ENCODE results near the gene TRIM8.

TRIM8 gene

DNA sequence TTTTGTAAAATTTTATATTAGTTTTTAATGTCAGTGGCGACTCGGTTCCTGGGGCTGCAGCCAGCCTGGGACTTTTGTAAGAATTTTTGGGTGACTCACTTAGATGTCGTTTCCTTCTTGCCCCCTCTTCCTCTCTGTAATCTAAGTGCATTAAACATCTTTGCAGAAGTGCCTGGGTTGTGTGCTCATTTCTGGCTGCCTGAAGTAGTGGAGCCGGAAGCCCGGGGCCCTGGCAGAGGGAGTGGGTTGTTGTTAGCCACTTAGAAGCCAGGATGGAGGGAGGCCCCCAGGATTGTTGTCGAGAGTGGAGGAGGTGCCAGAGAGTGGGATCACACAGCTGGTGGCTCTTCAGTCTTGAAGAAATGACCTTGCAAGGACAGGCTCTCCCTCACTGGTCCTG, 11.0 kb upstream of the TRIM8 start:
- DNase-seq (ENCODE audit: low spot score) = no peak

DNA sequence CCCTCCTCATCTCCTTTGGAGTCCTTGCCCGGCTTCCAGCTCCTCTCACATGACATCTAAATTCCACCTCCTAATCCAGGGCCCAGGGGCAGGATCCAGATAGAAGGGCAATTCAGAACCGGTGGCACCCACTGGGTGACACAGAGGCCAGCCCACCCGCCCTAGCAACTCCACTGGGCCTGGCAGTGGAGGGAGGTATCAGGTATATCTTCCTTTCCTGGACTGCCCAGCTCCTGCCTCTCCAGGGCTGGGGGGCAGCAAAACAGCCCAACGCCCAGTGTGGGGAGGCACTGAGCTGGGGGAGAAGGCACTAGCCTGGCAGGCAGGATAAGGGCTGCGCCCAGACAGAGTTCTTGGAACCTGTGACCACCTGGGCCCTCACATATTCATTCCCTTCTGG, 10.4 kb upstream of the TRIM8 start:
- DNase-seq (ENCODE audit: low spot score) = no peak

DNA sequence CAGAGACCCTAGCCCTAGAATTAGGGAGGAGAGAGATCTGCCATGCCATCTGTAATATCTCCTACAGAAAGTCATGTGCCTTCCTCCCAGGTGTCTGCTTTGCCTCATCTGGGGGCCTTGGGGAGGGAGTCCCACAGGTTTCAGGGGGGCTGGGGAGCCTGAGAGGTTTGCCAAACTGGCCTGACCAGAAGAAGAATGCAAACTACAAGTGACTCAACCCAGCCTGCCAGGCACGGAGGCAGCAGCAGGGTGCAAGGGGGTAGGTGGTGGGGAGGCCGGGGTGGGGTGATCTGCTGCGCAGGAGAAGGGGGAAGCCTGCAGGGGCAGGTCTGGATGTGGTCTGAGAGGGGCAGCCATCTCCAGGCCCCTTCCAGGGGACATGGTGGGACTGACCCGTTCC, 9.6 kb upstream of the TRIM8 start:
- DNase-seq (ENCODE audit: low spot score) = no peak

DNA sequence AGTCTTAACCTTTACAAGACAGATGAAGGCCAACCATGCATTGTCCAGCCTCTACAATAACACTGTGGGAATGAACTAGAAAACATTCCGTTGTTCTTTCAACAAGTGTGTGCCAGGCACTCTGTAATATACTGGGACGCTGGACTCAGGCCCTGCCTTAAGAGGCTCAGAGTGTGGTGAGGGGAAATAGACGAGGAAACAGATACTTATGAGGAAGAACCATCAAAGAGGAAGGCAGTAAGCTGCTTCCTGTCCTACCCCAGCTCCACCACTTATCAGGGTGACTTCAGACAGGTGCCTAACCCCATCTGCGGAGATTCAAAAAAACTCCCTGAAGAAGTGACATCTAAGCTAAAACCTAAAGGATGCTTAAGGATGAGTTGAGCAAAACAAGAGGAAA, 8.9 kb upstream of the TRIM8 start:
- no peak for DNase-seq (ENCODE audit: low spot score)

DNA sequence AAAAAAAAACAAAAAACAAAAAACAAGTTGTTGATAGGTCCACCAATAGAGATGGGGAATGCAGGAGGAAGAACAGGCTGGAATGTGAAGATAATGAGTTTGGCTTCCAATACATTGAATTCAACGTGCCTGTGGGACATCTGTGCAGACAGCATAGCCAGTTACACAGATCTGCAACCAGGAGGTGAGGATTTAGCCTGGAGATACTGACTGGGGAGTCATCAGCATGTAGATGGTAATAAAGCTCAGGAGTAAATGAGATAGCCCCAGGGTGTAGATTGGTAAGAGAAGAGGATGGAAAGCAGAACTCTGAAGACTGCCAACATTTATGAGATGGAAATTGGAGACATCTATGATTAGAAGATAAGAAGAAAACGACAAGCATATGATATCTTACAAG, 4.7 kb upstream of the TRIM8 start:
- DNase-seq (ENCODE audit: low spot score) = no peak

DNA sequence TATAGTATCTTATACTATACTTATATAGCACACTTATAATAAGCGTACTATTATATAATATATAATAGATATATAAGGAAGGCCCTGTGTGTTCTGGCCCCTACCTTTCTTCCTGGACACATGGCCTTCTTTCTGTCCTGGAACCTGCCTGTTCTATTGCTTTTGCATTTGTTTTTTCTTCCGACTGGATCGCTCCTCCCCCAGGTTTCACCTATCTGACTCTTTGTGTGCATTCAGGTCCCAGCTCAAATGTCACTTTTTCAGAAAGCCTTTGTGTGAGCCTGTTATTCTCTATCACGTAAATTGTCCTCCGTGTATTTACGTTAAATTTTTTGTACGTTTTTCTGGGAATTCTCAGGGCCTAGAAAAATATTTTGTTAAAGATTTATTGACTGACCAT, 2.9 kb upstream of the TRIM8 start:
- DNase-seq (ENCODE audit: low spot score) = no peak

DNA sequence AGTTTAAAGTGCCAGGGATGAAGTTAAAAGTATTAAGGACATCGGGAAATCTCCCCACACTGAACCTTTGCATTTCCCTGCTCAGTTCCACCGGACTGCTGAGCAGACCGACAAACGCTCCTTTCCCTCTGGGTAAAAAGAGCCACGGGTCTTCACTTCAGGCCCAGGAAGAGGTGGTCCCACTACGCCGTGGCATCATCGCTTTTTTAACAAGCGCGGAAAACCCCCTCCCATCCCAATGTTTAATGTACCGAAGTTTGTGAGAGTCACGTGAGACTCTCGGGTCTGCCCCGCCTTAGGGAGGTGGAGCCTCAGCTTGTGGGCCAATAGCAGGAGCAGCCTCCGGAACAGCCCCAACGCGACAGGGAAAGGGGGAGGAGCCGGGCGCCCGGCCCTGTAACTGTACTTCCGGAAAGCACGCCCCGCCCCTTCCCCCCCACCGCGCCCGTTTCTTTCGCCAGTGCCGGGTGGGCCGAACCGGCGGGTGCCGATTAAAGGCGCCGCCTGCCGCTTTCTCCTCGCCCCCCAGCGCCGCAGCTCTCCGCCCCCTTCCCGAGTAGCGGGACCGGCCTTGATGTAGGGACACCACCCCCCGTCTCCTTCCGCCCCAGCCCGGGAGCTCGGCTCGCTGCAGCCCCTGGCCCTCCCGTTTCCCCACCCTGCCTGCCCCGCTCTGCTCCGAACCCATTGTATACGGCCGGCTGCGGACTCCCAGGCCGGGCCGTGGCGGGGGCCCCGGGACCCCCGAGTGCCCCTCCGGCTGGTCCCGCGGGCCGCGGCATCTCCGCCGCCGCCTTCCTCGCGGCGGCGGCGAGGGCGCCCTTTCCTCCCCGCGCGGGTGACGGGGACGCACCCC, 2.2 kb upstream of the TRIM8 start:
- DNase-seq (ENCODE audit: low spot score) = peak; percentile 86

DNA sequence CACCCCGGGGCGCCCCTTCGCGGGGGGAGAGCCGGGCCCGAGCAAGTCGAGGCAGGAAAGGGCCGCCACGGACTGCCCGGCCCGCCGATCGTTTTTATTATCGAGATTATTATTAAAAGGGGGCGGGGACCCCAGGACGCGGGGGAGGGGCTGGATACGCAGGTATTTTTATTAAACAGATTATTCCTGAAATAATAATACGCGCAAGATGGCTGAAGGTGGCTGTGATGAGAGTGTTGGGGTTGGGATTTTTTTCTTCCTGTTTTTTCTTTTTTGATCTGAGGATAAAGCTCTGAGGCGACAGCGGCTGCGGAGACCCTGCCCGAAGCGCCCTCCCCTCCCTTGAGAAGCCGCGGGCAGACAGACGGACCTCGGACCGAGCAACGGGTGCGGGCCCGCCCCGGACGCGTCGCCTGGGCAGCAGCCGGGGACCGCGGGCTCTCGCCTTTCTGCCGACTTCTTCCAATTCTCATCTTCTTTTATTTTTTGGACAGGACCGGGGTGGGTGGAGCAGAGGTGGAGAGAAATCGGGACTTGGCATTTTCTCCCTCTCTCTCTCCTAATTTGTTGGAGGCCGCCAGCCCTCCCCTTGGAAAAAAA, 1.4 kb upstream of the TRIM8 start:
- no peak for DNase-seq (ENCODE audit: low spot score)

DNA sequence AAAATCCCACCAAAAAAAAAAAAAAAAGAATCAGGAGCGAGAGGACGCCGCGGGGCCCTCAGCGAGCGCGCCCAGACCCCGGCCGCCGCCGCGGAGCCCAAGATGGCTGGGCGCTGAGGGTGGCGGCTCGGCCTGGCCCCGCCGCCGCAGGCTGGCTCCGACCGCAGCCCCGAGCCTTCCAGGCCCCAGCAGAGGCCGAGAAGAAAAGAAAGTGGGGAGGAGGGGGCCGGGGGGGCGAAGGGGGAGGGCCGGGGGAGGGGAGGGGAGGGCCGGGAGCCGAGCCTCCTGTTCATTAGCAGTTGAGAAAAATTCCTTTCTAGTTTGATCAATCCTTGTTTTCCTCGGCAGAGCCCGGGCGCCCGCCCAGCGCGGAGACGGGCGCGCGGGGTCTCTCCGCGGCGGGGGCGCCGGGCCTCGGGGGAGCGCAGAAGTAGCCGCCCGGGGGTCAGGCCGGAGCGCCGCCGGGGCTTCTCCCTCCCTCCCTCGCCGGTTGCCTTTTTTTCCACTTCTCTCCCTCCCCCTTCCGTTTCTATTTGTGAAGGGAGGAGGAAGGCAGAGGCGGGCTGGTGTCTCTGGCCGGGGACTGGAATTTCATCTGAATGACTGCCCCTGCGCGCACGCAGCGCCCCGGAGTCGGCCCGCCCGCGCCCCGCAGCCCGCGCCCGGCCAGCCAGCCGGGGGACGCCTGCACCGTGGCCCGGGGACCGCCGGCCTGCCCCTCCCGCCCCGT, 778 bp upstream of the TRIM8 start:
- DNase-seq (ENCODE audit: low spot score) = peak; percentile 53

DNA sequence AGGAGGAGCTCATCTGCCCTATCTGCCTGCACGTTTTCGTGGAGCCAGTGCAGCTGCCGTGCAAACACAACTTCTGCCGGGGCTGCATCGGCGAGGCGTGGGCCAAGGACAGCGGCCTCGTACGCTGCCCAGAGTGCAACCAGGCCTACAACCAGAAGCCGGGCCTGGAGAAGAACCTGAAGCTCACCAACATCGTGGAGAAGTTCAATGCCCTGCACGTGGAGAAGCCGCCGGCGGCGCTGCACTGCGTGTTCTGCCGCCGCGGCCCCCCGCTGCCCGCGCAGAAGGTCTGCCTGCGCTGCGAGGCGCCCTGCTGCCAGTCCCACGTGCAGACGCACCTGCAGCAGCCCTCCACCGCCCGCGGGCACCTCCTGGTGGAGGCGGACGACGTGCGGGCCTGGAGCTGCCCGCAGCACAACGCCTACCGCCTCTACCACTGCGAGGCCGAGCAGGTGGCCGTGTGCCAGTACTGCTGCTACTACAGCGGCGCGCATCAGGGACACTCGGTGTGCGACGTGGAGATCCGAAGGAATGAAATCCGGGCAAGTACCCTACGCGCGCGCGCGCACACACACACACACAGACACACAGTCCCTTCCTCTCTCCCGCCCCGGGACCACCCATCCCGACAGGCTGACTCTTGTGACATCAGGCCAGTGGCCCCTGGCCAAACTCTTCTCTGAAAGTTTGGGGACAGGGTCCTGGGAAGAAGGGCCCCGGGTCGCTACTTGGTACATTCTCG, 538 bp downstream of the TRIM8 start:
- peak; percentile 77 for DNase-seq (ENCODE audit: low spot score)

DNA sequence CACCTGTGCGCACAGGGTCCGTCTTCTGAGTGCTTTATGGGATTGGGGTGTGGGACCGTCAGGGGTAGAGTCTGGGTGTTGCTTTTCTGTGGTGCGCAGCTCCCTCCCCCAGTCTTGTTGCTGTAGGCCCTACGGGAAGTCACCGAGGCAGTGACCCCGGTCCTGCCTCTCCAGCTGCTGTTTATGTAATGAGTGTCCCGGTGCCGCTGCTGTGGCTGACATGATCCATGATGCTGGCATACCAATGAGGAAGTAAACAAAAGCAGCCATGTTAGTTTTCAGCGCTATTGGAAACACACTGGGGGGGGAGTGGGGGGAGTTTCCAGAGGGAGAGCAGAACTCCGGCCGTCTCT, 1.1 kb downstream of the TRIM8 start:
- DNase-seq (ENCODE audit: low spot score) = no peak

DNA sequence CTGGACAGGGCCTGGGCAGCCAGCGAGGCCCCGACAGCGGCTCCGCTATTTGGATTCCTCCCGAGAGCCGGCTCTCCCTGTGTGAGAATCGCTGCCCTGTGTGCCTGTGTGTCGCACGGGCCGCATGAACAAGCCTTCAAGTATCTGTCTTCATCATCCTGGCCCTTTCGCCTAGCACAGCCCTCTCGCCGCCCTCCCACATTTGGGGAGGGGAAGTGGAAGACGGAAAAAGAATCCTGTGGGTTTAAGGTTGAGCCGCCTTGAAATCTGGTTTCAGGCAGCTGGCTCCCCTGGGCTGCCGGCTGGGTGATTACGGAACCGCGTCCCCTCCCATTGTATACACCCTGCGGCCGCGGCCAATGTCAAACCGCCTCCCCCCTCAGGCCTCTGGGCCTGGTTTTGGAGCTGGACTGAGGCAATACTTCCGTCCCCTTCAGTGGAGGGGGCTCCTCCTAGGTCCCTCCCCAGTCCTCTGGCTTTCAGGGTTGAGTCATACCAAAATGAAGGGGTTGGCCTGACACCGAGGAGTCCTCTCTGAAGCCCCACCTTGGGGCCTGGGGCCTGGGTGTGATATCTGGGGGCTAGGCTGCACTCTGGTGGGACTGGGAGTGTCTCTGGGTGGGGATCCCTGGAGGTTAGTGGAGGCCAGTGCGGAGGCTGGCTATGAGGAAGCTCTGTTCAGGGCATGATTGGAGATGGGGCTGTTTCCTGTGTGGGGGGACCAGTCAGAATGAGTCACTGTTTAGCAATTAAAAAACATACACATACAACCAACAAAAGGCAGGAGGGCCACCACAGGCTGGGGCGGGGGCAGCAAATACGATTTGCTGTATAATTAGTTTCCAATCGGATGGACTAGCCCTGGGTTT, 1.7 kb downstream of the TRIM8 start:
- peak; percentile 61 for DNase-seq (ENCODE audit: low spot score)

DNA sequence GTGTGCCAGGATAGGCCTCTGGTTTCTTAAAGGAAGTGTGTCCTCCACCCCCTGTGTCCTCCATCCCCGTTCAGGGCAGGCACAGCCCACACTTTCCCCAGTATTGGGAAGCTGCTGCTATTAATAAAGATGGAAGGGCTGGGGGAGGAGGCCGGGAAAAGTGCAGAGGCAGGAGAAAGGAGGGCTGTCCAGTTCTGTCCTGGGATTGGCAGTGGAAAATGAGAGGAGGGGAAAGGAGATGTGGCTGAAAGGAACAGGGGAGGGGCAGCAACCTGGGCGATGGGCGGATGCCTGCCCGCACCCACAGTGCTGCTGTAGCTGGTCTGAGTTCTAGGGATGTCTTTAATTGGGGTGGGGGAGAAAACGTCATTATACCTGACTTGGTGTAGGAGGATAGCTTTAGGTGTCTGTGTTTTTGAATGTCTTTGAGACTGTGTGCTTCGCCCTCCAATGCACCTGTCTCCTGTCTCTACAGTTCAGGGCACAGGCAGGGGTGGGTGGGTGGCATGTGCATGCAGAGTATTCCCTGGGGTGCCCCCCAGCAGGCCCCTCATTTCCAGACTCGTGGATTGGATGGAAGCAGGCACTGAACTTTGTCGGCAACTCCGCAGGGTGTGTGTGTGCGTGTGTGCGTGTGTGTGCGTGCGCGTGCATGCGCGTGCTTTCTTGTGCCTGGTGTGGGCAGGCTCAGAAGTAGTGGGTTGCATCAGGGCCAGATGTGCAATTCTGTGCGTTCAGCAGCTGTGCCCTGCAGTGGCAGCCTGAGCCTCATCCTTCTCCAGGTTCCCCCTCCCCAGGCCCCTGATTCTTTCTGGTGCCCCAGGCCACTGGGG, 2.5 kb downstream of the TRIM8 start:
- DNase-seq (ENCODE audit: low spot score) = no peak

DNA sequence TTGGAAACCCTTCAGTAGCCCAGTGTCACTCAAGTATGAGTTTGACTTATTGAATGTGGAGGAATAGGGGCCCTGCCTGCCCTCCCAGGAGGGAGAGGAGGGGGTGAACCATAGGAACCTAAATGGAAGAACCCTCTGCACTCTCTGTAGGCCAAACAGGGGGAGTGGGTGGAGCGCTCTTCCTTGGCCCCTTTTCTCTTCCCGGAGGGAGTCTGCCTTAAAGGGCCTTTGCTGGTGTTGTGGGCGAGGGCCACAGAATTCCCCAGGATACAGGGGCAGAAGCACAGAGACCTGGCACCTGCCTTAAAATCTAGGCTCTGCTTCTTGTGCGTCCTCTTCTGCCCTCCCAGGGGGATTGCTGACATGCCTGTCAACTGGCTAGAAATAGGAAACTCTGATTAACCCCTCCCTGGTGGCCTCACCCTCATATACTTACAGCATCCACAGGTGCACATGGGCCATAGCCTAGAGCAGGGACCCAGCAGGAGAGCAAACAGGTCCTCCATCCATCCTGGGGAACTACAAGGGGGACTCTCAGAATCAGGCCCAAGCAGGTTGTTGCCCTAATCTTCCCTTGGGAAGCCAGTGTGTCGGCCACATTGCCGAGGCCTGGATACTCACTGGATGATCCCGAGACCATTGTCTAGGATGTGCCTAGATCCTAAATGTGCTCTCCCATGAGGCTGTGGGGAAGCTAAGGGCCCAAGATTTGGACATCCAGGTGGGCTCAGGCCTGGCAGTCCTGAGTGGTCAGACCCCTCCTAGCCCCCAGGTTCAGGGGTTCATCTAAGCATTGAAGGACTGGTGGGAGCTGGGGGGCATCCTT, 3.4 kb downstream of the TRIM8 start:
- no peak for DNase-seq (ENCODE audit: low spot score)

DNA sequence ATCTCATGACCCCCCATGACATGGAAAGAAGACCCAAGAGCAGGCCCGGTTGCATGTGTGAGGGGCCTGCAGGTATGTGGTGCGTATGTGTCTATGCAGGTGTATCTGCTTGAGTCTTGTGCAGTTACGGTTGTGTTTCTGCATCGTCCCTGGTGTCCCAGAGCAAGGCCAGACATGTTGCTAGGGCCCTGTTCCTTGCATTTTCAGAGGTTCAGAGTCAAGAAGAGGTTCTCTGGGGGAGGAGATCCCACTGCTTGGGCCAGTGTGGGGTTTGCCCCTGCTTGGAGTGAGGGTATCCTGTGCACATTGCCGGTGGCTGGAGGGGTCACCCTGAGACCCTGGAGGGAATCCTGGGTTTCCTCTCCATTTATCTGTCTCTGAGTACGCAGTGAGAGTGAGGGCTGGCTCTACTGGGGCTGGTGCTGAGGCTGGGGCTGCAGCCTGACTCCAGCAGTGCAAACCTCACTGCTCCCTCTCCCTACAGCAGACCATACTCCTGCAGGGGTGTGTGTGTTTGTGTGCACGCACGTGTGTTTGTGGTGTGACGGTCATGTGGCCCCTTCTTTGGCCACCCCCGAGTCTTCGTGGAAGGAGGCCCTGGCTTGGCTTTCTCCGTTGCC, 4.1 kb downstream of the TRIM8 start:
- no peak for DNase-seq (ENCODE audit: low spot score)

DNA sequence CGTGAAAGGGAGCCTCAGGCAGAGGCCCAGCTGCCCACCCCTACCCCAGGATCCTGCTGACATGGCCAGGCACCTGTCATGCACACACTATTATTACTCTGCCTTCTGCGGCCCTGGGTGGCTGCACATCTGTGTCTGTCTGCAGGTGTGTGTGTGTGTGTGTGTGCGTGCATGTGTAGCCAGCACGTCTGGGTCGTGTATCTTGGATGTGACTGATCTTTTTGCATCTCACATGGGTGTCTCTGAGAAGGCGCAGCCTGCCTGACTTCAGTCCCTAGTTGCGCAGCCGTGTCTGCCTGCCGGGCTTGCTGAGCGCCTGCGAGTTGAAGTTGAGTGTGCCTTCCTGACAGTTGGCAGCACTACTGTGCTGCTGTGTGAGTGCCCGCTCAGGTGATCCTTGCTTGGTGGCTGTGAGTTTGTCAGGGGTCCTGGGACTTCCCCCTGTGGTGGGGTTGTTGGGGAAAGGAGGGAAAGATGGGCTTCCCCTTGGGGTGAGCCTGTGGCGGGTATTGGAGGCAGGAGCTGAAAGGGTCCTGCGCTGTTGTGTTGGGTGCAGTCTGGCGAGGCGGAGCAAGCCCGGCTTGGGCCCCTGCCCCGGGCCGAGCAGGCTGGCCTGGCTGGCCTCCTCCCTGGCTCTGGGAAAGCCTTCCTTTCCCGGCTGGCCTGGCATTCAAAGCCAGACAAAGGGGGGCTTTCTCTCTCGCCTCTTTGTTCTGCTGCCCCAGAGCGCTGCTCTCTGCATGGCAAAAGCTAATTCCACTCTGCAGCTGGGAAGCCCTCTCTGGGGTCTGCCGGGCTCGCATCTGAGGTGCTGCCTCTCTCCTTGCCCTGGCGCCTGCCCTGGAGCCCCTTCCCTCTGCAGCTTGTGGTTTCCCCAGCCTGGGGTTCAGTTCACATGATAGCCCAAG, 4.9 kb downstream of the TRIM8 start:
- DNase-seq (ENCODE audit: low spot score) = no peak

DNA sequence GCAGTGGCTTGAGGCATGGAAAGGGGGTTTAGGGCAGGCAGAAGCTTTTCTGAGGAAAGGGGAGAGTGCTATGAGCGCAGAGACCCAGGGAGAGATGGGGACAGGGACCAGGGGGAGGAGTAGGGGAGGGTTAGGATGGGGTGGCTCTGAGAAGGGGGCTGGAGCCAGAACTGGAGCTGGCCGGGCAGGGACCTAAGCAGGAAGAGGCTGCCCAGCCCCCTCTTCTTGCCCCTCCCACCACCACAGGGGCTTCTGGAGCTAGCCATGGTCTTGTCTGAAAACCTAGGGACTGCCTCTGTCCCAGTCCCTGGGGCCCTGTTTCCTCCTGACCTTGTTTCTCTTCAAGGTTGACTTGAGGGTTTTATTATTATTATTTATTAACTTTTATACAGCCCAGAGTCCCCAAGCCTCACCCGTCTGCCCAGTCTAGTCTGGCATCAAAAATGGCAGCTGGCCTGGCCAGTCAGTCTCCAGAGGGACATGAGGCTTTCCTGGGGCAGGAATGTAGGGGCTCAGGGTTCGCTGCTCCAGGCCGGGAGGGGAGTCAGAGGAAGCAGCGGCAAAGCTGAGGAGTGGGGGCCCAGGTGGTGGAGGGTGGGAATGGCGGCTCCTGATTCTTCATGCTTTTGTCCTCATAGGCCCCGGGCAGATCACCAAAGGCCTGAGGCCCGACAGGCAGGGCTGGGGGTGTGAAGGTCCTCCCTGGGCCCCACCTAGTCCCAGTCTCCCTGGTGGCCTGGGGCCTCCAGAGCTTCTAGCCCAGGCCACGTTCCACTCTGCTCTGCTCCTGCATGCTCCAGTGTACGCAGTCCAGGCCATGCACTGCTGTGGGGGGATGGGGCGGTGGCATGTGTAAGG, 5.7 kb downstream of the TRIM8 start:
- no peak for DNase-seq (ENCODE audit: low spot score)

Measured in D341Med (cell line).